Measurements from ENCODE around the gene CLINT1. TPM values are rescaled to one million over a fixed set of nuclear protein-coding genes. Genes with fewer than 3 reads are reported as not detected.

The CLINT1 gene
- total RNA-seq, 1 experiment from 2014 or later: 79.6 TPM

- no peak overlapping the region for H3K4me3 Mint-ChIP-seq
- ChIA-PET POLR2A (no interaction called here), CTCF (no interaction called here)
- no peaks in the 10 kb centered on the region for H3K9me3 Mint-ChIP-seq
- peaks cover 8% of the 10 kb centered on the region for H3K4me1 Mint-ChIP-seq
- no peak for ATAC-seq
- TF ChIP-seq ZNF512 (CRISPR knock-in tag; IDR thresholded peaks at IDR 0.05; ENCODE audit: borderline replicate concordance) (no peak), ATF1 (CRISPR knock-in tag; IDR thresholded peaks at IDR 0.05) (no peak)
- no peak overlapping the region for H3K27ac Mint-ChIP-seq
- no peaks in the 10 kb centered on the region for H3K36me3 Mint-ChIP-seq
- no peak for DNase-seq (ENCODE audit: low spot score)
- no peaks in the 10 kb centered on the region for H3K27me3 Mint-ChIP-seq (ENCODE audit: low read depth)
Measured at GRCh38 chr5:157892974-157893373, 34.0 kb upstream of the CLINT1 start.

GRCh38 chr5:157890836-157891597, 32.1 kb upstream of the CLINT1 start:
- Mint-ChIP-seq H3K36me3 (peaks cover 12% of the 10 kb centered on the region), H3K27me3 (ENCODE audit: low read depth) (peaks cover 6% of the 10 kb centered on the region; the same call in 1 of the 2 replicates), H3K27ac (no peak overlapping the region), H3K4me3 (no peak overlapping the region), H3K4me1 (peaks cover 8% of the 10 kb centered on the region), H3K9me3 (peaks cover 12% of the 10 kb centered on the region)
- DNase-seq (ENCODE audit: low spot score) (no peak), ATAC-seq (peak; percentile 78)
- POLR2A ChIA-PET: no interaction called here
- TF ChIP-seq TEAD4 (CRISPR knock-in tag; IDR thresholded peaks at IDR 0.05): no peak
- TF ChIP-seq AR (CRISPR knock-in tag; IDR thresholded peaks at IDR 0.05): no peak
- TF ChIP-seq HMGXB4 (CRISPR knock-in tag; IDR thresholded peaks at IDR 0.05): no peak
- CTCF ChIA-PET: interaction anchor here (1.2 to 1.4 kb wide), 2 partner anchors 36 to 62 kb away, joined by 3 to 4 read pairs; no protein-coding TSS in a partner anchor

- no peak overlapping the region for H3K4me3 Mint-ChIP-seq
- ATAC-seq (no peak), DNase-seq (ENCODE audit: low spot score) (no peak)
- no peak overlapping the region for H3K27ac Mint-ChIP-seq
- peaks cover 8% of the 10 kb centered on the region for H3K4me1 Mint-ChIP-seq
- CTCF ChIA-PET: no interaction called here
- H3K27me3 Mint-ChIP-seq (ENCODE audit: low read depth): peaks cover 23% of the 10 kb centered on the region
- H3K9me3 Mint-ChIP-seq: peaks cover 32% of the 10 kb centered on the region
- POLR2A ChIA-PET: no interaction called here
- H3K36me3 Mint-ChIP-seq: peaks cover 24% of the 10 kb centered on the region
- TF ChIP-seq JAZF1 (CRISPR knock-in tag; IDR thresholded peaks at IDR 0.05) (no peak), ZNF512 (CRISPR knock-in tag; IDR thresholded peaks at IDR 0.05; ENCODE audit: borderline replicate concordance) (no peak), E2F1 (CRISPR knock-in tag; IDR thresholded peaks at IDR 0.05) (no peak), FOXK1 (CRISPR knock-in tag; IDR thresholded peaks at IDR 0.05) (no peak), E2F5 (CRISPR knock-in tag; IDR thresholded peaks at IDR 0.05) (no peak), FOXP4 (CRISPR knock-in tag; IDR thresholded peaks at IDR 0.05) (no peak), ZNF281 (CRISPR knock-in tag; IDR thresholded peaks at IDR 0.05) (no peak), TEAD4 (CRISPR knock-in tag; IDR thresholded peaks at IDR 0.05) (no peak)
Measured at GRCh38 chr5:157888814-157889532, 30.0 kb upstream of the CLINT1 start.

Measured in WTC11 (cell line).